ENCODE measurements around the gene UBE2R2.
"Not testable (repeated sequence)": the region's sequence is repeated elsewhere in the genome, so short reads cannot be mapped to it uniquely, and the experiment has no call there.

UBE2R2 gene

GRCh38 chr9:33816327-33817252, at the start of gene UBE2R2:
Gene UBE2R2, plus strand, starts transcription at chr9:33817160. Its CDS starts 598 bp downstream, at chr9:33817758.
- DNase-seq, result peak; percentile 90

- not testable (repeated sequence) for DNase-seq
Observed at GRCh38 chr9:33770156-33770880, 46.6 kb upstream of the UBE2R2 start.

- DNase-seq, result not testable (repeated sequence)
Observed at GRCh38 chr9:33773135-33773534, 43.8 kb upstream of the UBE2R2 start.

- not testable (repeated sequence) for DNase-seq
Observed at GRCh38 chr9:33774074-33774659, 42.8 kb upstream of the UBE2R2 start.

- DNase-seq, result no peak
Observed at GRCh38 chr9:33776578-33776977, 40.4 kb upstream of the UBE2R2 start.

GRCh38 chr9:33778700-33779351, 38.1 kb upstream of the UBE2R2 start:
- DNase-seq, result peak; percentile 15

- no peak for DNase-seq
Observed at GRCh38 chr9:33780276-33780675, 36.7 kb upstream of the UBE2R2 start.

GRCh38 chr9:33781736-33782135, 35.2 kb upstream of the UBE2R2 start:
- DNase-seq, result peak; percentile 74

GRCh38 chr9:33782395-33783152, 34.4 kb upstream of the UBE2R2 start:
- peak; percentile 33 for DNase-seq

GRCh38 chr9:33785914-33786313, 31.0 kb upstream of the UBE2R2 start:
- no peak for DNase-seq

GRCh38 chr9:33786681-33787080, 30.3 kb upstream of the UBE2R2 start:
- no peak for DNase-seq

- peak; percentile 17 for DNase-seq
Observed at GRCh38 chr9:33787839-33788238, 29.1 kb upstream of the UBE2R2 start.

- DNase-seq, result not testable (repeated sequence)
Observed at GRCh38 chr9:33789429-33789828, 27.5 kb upstream of the UBE2R2 start.

- DNase-seq, result peak; percentile 24
Observed at GRCh38 chr9:33791117-33791516, 25.8 kb upstream of the UBE2R2 start.

- not testable (repeated sequence) for DNase-seq
Observed at GRCh38 chr9:33793496-33793895, 23.5 kb upstream of the UBE2R2 start.

- peak; percentile 66 for DNase-seq
Observed at GRCh38 chr9:33794560-33794959, 22.4 kb upstream of the UBE2R2 start.

- peak; percentile 49 for DNase-seq
Observed at GRCh38 chr9:33795281-33795680, 21.7 kb upstream of the UBE2R2 start, which contains the start of gene PRSS3. Gene PRSS3, plus strand, starts transcription at chr9:33795561. Its CDS starts 13 bp downstream, at chr9:33795574.

GRCh38 chr9:33795819-33796218, 21.1 kb upstream of the UBE2R2 start:
- peak; percentile 45 for DNase-seq

- not testable (repeated sequence) for DNase-seq
Observed at GRCh38 chr9:33796679-33797078, 20.3 kb upstream of the UBE2R2 start.

GRCh38 chr9:33797837-33798236, 19.1 kb upstream of the UBE2R2 start:
- no peak for DNase-seq

- DNase-seq, result no peak
Observed at GRCh38 chr9:33798545-33798944, 18.4 kb upstream of the UBE2R2 start.

Measured in NCI-H2029 (cell line).